OCI-LY1 (cell line): ENCODE data around the gene SLC6A7.

Experiments
- H2AFZ ChIP-seq: fragments of 200-600 bp; sonication (generic), shearing (Covaris generic); 2 replicates; pipeline ENCODE4 v1.6.0; 2014; ENCODE audit warnings: antibody characterized with exemption, mild to moderate bottlenecking, low read length
- H3F3A ChIP-seq: fragments of 200-600 bp; sonication (generic), shearing (Covaris generic); 2 replicates; pipeline ENCODE4 v1.6.0; 2014; ENCODE audit warnings: mild to moderate bottlenecking, antibody characterized with exemption, low read length, moderate library complexity; ENCODE audit not compliant: insufficient read depth
- H3K27ac ChIP-seq: fragments of 200-600 bp; sonication (generic); 2 replicates; pipeline ENCODE4 v1.5.1; 2014; ENCODE audit warnings: low read length, mixed run types, mild to moderate bottlenecking, low read depth; ENCODE audit not compliant: poor library complexity, severe bottlenecking
- H3K27me3 ChIP-seq: fragments of 200-600 bp; sonication (generic); 2 replicates; pipeline ENCODE4 v1.6.0; 2014; ENCODE audit warnings: antibody characterized with exemption, mild to moderate bottlenecking, low read length, moderate library complexity; ENCODE audit not compliant: insufficient read depth
- H3K36me3 ChIP-seq: fragments of 200-600 bp; sonication (generic); 2 replicates; pipeline ENCODE4 v1.6.1; 2014; ENCODE audit warnings: mild to moderate bottlenecking, antibody characterized with exemption, low read length, moderate library complexity, mixed read lengths; ENCODE audit not compliant: insufficient read depth
- H3K4me1 ChIP-seq: fragments of 200-600 bp; sonication (generic); 2 replicates; pipeline ENCODE4 v1.5.1; 2014; ENCODE audit warnings: mild to moderate bottlenecking, low read length, moderate library complexity; ENCODE audit not compliant: insufficient read depth, severe bottlenecking
- H3K4me2 ChIP-seq: fragments of 200-600 bp; sonication (generic), shearing (Covaris generic); 2 replicates; pipeline ENCODE4 v1.6.1; 2014; ENCODE audit warnings: low read length
- H3K4me3 ChIP-seq: fragments of 200-600 bp; sonication (generic); 2 replicates; pipeline ENCODE4 v1.5.1; 2014; ENCODE audit warnings: low read length, low read depth, mild to moderate bottlenecking, mixed read lengths; ENCODE audit not compliant: poor library complexity, severe bottlenecking
- H3K79me2 ChIP-seq: fragments of 200-600 bp; shearing (Covaris generic); 2 replicates; pipeline ENCODE4 v1.6.1; 2016; ENCODE audit warnings: mixed run types, low read length, mixed read lengths; ENCODE audit not compliant: insufficient read depth
- H3K9ac ChIP-seq: fragments of 200-600 bp; sonication (generic), shearing (Covaris generic); 2 replicates; pipeline ENCODE4 v1.6.1; 2014; ENCODE audit warnings: mild to moderate bottlenecking, low read length, mixed read lengths
- H3K9me2 ChIP-seq: fragments of 200-600 bp; sonication (generic), shearing (Covaris generic); 2 replicates; pipeline ENCODE4 v1.6.1; 2014; ENCODE audit warnings: low read depth, mild to moderate bottlenecking, low read length, mixed read lengths
- H3K9me3 ChIP-seq: fragments of 200-600 bp; shearing (Covaris generic); 2 replicates; pipeline ENCODE4 v1.6.1; 2014; ENCODE audit warnings: low read length, mixed read lengths
- H4K20me1 ChIP-seq: fragments of 200-600 bp; sonication (generic), shearing (Covaris generic); 2 replicates; pipeline ENCODE4 v1.6.0; 2016; ENCODE audit warnings: mild to moderate bottlenecking, low read length; ENCODE audit not compliant: insufficient read depth
- CTCF ChIP-seq: fragments of 200-600 bp; sonication (generic), shearing (Covaris generic); IDR thresholded peaks from 2 replicates; pipeline ENCODE4 v1.5.1; 2017; ENCODE audit warnings: mild to moderate bottlenecking, antibody characterized with exemption, low read length, moderate library complexity, mixed read lengths
- EZH2 ChIP-seq: fragments of 200-600 bp; sonication (generic), shearing (Covaris generic); IDR thresholded peaks from 2 replicates; pipeline ENCODE4 v1.8.0; 2017; ENCODE audit warnings: borderline replicate concordance, mixed run types, mild to moderate bottlenecking, antibody characterized with exemption, low read length, moderate library complexity, mixed read lengths

SLC6A7 gene

GRCh38 chr5:150222906-150223305 lies 33.0 kb downstream of the SLC6A7 start:
- H2AFZ ChIP-seq = no peak overlapping the region
- no peaks in the 10 kb centered on the region for H3F3A ChIP-seq
- no peaks in the 10 kb centered on the region for H3K79me2 ChIP-seq
- H4K20me1 ChIP-seq = no peaks in the 10 kb centered on the region
- no peak overlapping the region for H3K4me2 ChIP-seq
- 0 out of 2 replicates have a peak, but pooled peaks cover 4% of the 10 kb centered on the region for H3K27me3 ChIP-seq
- H3K4me1 ChIP-seq = no peaks in the 10 kb centered on the region
- no peak for TF ChIP-seq EZH2
- TF ChIP-seq CTCF = no peak
- H3K9ac ChIP-seq = no peak overlapping the region
- H3K27ac ChIP-seq = no peak overlapping the region
- H3K36me3 ChIP-seq = no peaks in the 10 kb centered on the region
- H3K9me2 ChIP-seq = no peaks in the 10 kb centered on the region
- no peak overlapping the region for H3K4me3 ChIP-seq
- H3K9me3 ChIP-seq = no peaks in the 10 kb centered on the region

GRCh38 chr5:150223474-150223873 lies 33.6 kb downstream of the SLC6A7 start:
- H3K9me3 ChIP-seq = no peaks in the 10 kb centered on the region
- H3K9me2 ChIP-seq = no peaks in the 10 kb centered on the region
- no peak overlapping the region for H3K27ac ChIP-seq
- no peaks in the 10 kb centered on the region for H4K20me1 ChIP-seq
- no peaks in the 10 kb centered on the region for H3F3A ChIP-seq
- H3K9ac ChIP-seq = no peak overlapping the region
- H3K4me1 ChIP-seq = no peaks in the 10 kb centered on the region
- TF ChIP-seq CTCF (no peak), EZH2 (no peak)
- H3K36me3 ChIP-seq = no peaks in the 10 kb centered on the region
- H2AFZ ChIP-seq = no peak overlapping the region
- no peak overlapping the region for H3K4me3 ChIP-seq
- no peak overlapping the region for H3K4me2 ChIP-seq
- 0 out of 2 replicates have a peak, but pooled peaks cover 4% of the 10 kb centered on the region for H3K27me3 ChIP-seq
- H3K79me2 ChIP-seq = no peaks in the 10 kb centered on the region

- Histone ChIP-seq H4K20me1 (no peaks in the 10 kb centered on the region), H3K9me3 (no peaks in the 10 kb centered on the region), H3K9ac (no peak overlapping the region), H3K79me2 (no peaks in the 10 kb centered on the region), H3K9me2 (no peaks in the 10 kb centered on the region), H3K4me3 (no peak overlapping the region), H3K27ac (no peak overlapping the region), H3K36me3 (no peaks in the 10 kb centered on the region), H2AFZ (no peak overlapping the region), H3K4me1 (no peaks in the 10 kb centered on the region), H3F3A (no peaks in the 10 kb centered on the region), H3K27me3 (0 out of 2 replicates have a peak, but pooled peaks cover 11% of the 10 kb centered on the region), H3K4me2 (no peak overlapping the region)
- TF ChIP-seq EZH2 (no peak), CTCF (no peak)
Measured at GRCh38 chr5:150224483-150225027, 34.7 kb downstream of the SLC6A7 start.
